Vagina (tissue), 2 donors: ENCODE data around the gene TRIM41.
"Not testable (repeated sequence)": the region's sequence is repeated elsewhere in the genome, so short reads cannot be mapped to it uniquely, and the experiment has no call there.

Experiments used
- CTCF ChIP-seq, 3 experiments: fragments of 450-650 bp in 2 of 3; fragments of 200-600 bp in 1 of 3; sonication (generic) in 1 of 3; IDR thresholded peaks; one replicate each; pipeline ENCODE4 v1.5.1; 2017 to 2019; ENCODE audit warnings: antibody characterized with exemption in 3 of 3, mild to moderate bottlenecking in 2 of 3, moderate library complexity in 2 of 3
- POLR2A ChIP-seq, 2 donors: fragments of 450-650 bp; IDR thresholded peaks; one replicate each; pipeline ENCODE4 v1.6.1; 2017; ENCODE audit warnings: antibody characterized with exemption in 2 of 2, mild to moderate bottlenecking in 2 of 2, moderate library complexity in 2 of 2

- TF ChIP-seq CTCF, POLR2A (IDR thresholded peaks at IDR 0.05): not testable (repeated sequence)
Observed at GRCh38 chr5:181214249-181214648, 8.8 kb upstream of the TRIM41 start.
